Rectal smooth muscle tissue (tissue), 1 donor: Measurements from ENCODE around the gene POLE.
A peak's percentile ranks its signal among the peaks of the same experiment; 100 is the strongest.

ENCODE experiments used
- H3K27ac ChIP-seq: one replicate; pipeline ENCODE4 v1.7.0; 2013; ENCODE audit warnings: low read depth, low read length, inconsistent platforms
- H3K27me3 ChIP-seq: one replicate; pipeline ENCODE4 v1.7.0; 2013; ENCODE audit warnings: low read length; ENCODE audit not compliant: control insufficient read depth, insufficient read depth
- H3K36me3 ChIP-seq: one replicate; pipeline ENCODE4 v1.7.0; 2013; ENCODE audit warnings: low read length; ENCODE audit not compliant: control insufficient read depth, insufficient read depth
- H3K4me1 ChIP-seq: one replicate; pipeline ENCODE4 v1.7.0; 2013; ENCODE audit warnings: low read length; ENCODE audit not compliant: control insufficient read depth, insufficient read depth
- H3K4me3 ChIP-seq: one replicate; pipeline ENCODE4 v1.7.0; 2013; ENCODE audit warnings: low read length
- H3K9ac ChIP-seq: one replicate; pipeline ENCODE4 v1.7.0; 2013; ENCODE audit warnings: low read length

The POLE gene

GRCh38 chr12:132618683-132619043, 68.5 kb downstream of the POLE start, which contains the start of gene P2RX2:
Gene P2RX2 (plus strand): TSS chr12:132618776. CDS start chr12:132618817, 41 bp downstream.
- H3K27ac ChIP-seq = no peak within 1 kb of the TSS
- H3K4me1 ChIP-seq = peaks cover 2% of the 10 kb centered on the region
- H3K4me3 ChIP-seq = no peak within 1 kb of the TSS
- no peak within 1 kb of the TSS for H3K9ac ChIP-seq
- peaks cover 11% of the 10 kb centered on the region for H3K27me3 ChIP-seq
- no peaks in the 10 kb centered on the region for H3K36me3 ChIP-seq

GRCh38 chr12:132617822-132618682, 69.1 kb downstream of the POLE start:
- H3K4me3 ChIP-seq = no peak overlapping the region
- peaks cover 11% of the 10 kb centered on the region for H3K27me3 ChIP-seq
- H3K27ac ChIP-seq = no peak overlapping the region
- peaks cover 2% of the 10 kb centered on the region for H3K4me1 ChIP-seq
- no peak overlapping the region for H3K9ac ChIP-seq
- H3K36me3 ChIP-seq = no peaks in the 10 kb centered on the region

DNA sequence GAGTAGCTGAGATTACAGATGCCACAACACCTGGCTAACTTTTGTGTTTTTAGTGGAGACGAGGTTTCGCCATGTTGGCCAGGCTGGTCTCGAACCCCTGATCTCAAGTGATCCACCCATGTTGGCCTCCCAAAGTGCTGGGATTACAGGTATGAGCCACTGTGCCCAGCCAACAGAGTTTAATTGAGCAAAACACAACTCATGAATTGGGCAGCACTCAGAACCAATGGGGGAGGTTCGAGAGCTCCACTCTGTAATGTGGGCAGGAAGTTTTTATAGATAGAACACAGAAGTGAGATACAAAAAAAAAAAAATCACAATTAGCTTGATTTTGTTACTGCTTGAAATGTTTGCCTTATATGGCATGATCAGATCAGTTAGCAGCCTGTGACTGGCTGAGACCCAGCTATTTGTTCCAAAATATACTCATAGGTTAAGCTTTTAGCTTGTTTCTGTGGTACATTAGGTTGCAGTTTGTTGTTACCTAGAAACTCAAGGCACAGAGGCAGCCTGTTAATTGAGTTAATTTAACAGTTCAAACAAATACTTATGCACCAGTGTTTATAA, 69.9 kb downstream of the POLE start:
- Histone ChIP-seq H3K27me3 (peaks cover 11% of the 10 kb centered on the region), H3K9ac (no peak overlapping the region), H3K4me1 (peaks cover 2% of the 10 kb centered on the region)

GRCh38 chr12:132615579-132616038, 71.5 kb downstream of the POLE start:
- peaks cover 14% of the 10 kb centered on the region for H3K27me3 ChIP-seq
- H3K36me3 ChIP-seq = no peaks in the 10 kb centered on the region
- no peak overlapping the region for H3K27ac ChIP-seq
- H3K4me1 ChIP-seq = peaks cover 2% of the 10 kb centered on the region
- H3K4me3 ChIP-seq = no peak overlapping the region
- H3K9ac ChIP-seq = peak overlapping the region; percentile 11

More for the DNA sequence above, 69.9 kb downstream of the POLE start:
- no peak overlapping the region for H3K27ac ChIP-seq
- no peak overlapping the region for H3K4me3 ChIP-seq
- no peaks in the 10 kb centered on the region for H3K36me3 ChIP-seq

- Histone ChIP-seq H3K9ac (no peak overlapping the region), H3K27me3 (peaks cover 15% of the 10 kb centered on the region), H3K4me3 (no peak overlapping the region), H3K27ac (no peak overlapping the region), H3K4me1 (peaks cover 2% of the 10 kb centered on the region), H3K36me3 (no peaks in the 10 kb centered on the region)
These were observed 72.1 kb downstream of the POLE start for GRCh38 chr12:132614861-132615578.

DNA sequence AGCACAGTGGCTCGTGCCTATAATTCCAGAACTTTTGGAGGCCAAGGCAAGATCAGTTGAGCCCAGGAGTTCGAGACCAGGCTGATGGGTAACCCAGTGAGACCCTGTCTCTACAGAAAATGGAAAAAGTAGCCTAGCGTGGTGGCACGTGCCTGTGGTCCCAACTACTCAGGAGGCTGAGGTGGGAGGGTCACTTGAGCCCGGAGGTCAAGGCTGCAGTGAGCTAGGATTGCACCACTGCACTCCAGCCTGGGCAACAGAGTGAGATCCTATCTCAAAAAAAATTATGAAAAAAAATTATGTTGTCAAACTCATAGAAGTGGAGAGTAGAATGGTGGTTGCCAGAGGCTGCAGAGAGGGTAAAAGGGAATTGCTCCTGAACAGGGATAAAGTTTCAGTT, 73.1 kb downstream of the POLE start:
- Histone ChIP-seq H3K27ac (no peak overlapping the region), H3K4me1 (peaks cover 2% of the 10 kb centered on the region), H3K4me3 (no peak overlapping the region), H3K36me3 (no peaks in the 10 kb centered on the region), H3K27me3 (peaks cover 15% of the 10 kb centered on the region), H3K9ac (no peak overlapping the region)

GRCh38 chr12:132611620-132612019, 75.5 kb downstream of the POLE start:
- H3K36me3 ChIP-seq = no peaks in the 10 kb centered on the region
- H3K9ac ChIP-seq = no peak overlapping the region
- no peak overlapping the region for H3K4me3 ChIP-seq
- H3K27ac ChIP-seq = no peak overlapping the region
- H3K4me1 ChIP-seq = peaks cover 2% of the 10 kb centered on the region
- peaks cover 20% of the 10 kb centered on the region for H3K27me3 ChIP-seq

- Histone ChIP-seq H3K27ac (no peak overlapping the region), H3K9ac (no peak overlapping the region), H3K27me3 (peaks cover 19% of the 10 kb centered on the region), H3K4me1 (peaks cover 2% of the 10 kb centered on the region), H3K4me3 (no peak overlapping the region), H3K36me3 (no peaks in the 10 kb centered on the region)
These were observed 76.1 kb downstream of the POLE start for GRCh38 chr12:132610866-132611602.

DNA sequence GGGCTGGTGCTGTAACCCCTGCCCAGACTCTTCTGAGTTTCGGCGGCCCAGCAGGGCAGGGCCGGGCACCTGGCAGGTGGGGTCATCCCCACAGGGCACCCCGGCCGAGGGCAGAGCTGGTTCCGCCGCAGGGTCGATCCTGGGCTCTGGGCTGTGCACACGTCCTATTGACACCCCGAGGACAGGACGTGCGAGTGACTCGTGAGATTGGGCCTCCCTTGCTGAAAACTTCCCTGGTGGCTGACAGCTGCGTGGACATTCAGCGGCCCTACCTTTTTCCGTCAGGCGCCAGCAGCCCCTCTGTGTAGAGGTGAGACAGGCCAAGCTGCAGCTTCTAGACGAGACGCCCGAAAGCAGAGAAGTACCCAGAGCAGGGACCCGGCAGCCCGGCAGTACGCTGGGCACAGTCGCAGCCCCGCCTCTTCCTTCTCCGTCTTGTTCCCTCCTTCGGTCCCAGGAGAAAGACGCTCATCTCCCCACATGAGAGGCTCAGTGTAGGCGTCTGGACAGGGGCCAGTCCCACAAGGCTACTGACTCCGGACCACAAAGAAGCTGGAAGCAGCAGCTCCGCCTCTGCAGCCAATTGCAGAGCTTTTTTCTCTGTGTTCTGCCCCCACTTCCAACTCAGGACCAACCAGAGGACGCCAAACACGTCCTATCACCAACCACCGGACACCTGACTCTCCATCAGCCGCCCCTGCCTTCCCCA, 76.9 kb downstream of the POLE start, which contains the start of gene LRCOL1:
TSS of gene LRCOL1 (minus strand) at position 532 of the 709 bp plus-strand sequence. CDS start 4,331 bp downstream, outside the sequence.
- Histone ChIP-seq H3K27ac (no peak within 1 kb of the TSS), H3K27me3 (peaks cover 11% of the 10 kb centered on the region)

DNA sequence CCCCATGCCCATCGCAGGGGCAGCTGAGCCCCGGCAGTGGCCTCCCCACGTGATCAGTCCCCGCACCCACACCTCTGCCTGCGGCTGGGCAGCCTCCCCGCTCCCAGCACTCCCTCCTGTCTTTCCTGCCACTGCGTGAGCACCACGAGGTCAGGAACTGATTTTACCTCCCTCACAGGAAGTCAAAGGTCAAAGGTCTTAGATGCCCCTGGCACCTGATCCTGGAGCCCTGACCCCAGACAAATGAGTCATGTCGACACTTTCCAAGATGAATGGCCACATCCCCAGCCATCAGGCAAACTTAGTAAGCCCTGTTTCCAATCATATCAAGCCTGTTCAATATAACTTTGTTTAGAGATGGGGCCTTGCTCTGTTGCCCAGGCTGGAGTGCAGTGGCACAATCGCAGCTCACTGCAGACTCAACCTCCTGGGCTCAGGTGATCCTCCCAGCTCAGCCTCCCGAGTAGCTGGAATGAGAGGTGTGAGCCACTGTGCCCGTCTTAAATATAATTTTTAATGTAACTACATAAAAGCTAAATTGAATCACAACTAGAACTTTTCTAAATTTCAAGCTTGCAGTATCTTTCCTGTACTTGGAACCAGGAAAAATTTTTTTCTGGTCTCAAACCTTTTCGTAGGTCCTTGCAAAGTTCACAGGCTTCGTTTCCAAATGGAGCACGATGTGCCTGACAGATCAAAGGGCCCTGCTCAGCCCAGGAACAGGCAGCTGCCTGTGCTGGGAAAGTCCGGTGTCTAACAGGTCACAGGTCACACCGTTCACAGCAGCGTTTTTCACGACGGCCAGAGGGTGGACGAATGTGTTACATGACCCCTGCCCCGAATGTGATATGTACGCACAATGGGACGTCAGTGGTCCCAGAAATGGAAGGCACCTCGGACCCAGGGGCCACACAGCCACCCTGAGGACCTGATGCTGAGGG, 78.6 kb downstream of the POLE start:
- no peak overlapping the region for H3K9ac ChIP-seq
- no peaks in the 10 kb centered on the region for H3K4me1 ChIP-seq
- H3K27ac ChIP-seq = no peak overlapping the region
- no peak overlapping the region for H3K4me3 ChIP-seq
- H3K27me3 ChIP-seq = peaks cover 21% of the 10 kb centered on the region
- H3K36me3 ChIP-seq = no peaks in the 10 kb centered on the region

More for the DNA sequence above, 76.9 kb downstream of the POLE start, which contains the start of gene LRCOL1:
- no peak within 1 kb of the TSS for H3K9ac ChIP-seq
- H3K4me1 ChIP-seq = peaks cover 2% of the 10 kb centered on the region
- peak within 1 kb of the TSS; percentile 24 for H3K4me3 ChIP-seq
- no peaks in the 10 kb centered on the region for H3K36me3 ChIP-seq

DNA sequence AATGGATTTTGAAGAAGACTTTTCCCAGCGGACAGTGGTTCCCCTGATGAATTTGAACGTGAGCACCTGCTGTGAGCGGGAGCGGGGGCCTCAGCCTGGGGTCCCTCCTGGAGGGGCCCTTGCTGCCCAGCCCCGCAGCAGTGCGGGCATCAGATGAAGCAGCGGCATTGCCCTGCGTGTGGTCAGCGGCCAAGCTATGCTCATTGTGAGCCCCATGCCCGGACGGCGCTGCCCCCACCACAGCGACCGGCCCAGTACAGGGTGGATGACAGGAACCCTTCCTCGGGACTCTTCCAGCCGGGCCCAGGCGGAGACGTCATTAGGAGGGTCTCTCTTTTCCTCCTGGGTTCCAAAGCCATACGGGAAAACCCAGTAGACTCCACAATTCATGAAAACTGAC, 80.2 kb downstream of the POLE start:
- H3K9ac ChIP-seq = no peak overlapping the region
- H3K27ac ChIP-seq = no peak overlapping the region
- no peaks in the 10 kb centered on the region for H3K36me3 ChIP-seq
- H3K4me3 ChIP-seq = no peak overlapping the region
- no peaks in the 10 kb centered on the region for H3K4me1 ChIP-seq
- peaks cover 26% of the 10 kb centered on the region for H3K27me3 ChIP-seq
